ENCODE results near the gene PTCH2. TPM values are rescaled to one million over a fixed set of nuclear protein-coding genes. Genes with fewer than 3 reads are reported as not detected.

The PTCH2 gene
- total RNA-seq, 1 donor from 2014 or later: not detected

GRCh38 chr1:44860891-44861425 lies 17.9 kb upstream of the PTCH2 start:
- Mint-ChIP-seq H3K36me3 (peaks cover 13% of the 10 kb centered on the region), H3K4me3 (no peak overlapping the region), H3K27me3 (ENCODE audit: insufficient read depth, low read depth) (no peaks in the 10 kb centered on the region), H3K9me3 (no peaks in the 10 kb centered on the region), H3K27ac (no peak overlapping the region), H3K4me1 (no peaks in the 10 kb centered on the region)
- Histone ChIP-seq H3K4me1 (no peaks in the 10 kb centered on the region), H4K20me1 (ENCODE audit: low read depth) (no peaks in the 10 kb centered on the region), H3K27me3 (no peaks in the 10 kb centered on the region), H3K36me3 (no peaks in the 10 kb centered on the region), H3F3A (ENCODE audit: low read depth) (no peaks in the 10 kb centered on the region), H2AFZ (replicated peaks) (no peak overlapping the region), H3K27ac (no peak overlapping the region), H3K9me3 (ENCODE audit: low read depth) (no peaks in the 10 kb centered on the region), H3K79me2 (ENCODE audit: low read depth) (no peaks in the 10 kb centered on the region), H3K4me3 (no peak overlapping the region), H3K4me2 (no peak overlapping the region), H3K9ac (no peak overlapping the region)
- no peak for DNase-seq (ENCODE audit: low spot score)
- TF ChIP-seq EZH2phosphoT487 (IDR thresholded peaks at IDR 0.05) (no peak), CTCF (IDR thresholded peaks at IDR 0.05) (no peak)

DNA sequence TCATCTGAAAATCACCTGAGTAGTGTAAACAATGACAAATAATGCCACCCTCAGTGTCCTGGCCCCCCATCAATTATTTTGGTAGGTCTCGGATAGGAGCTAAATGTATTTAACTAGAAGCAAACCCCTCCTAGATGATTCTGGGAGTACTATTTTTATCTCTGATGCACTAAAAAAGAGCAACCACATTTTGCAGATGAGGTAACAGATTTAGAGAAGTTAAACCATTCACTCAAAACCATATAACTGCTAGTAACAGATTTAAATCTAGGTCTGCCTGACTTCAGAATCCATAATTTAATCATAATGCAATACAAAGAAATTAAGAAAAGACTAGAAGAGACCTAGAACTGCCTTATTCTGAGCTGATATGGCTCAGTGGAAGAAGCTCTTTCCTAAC lies 17.3 kb upstream of the PTCH2 start:
- Mint-ChIP-seq H3K4me3 (no peak overlapping the region), H3K27me3 (ENCODE audit: insufficient read depth, low read depth) (no peaks in the 10 kb centered on the region), H3K27ac (no peak overlapping the region), H3K4me1 (no peaks in the 10 kb centered on the region), H3K36me3 (peaks cover 17% of the 10 kb centered on the region), H3K9me3 (no peaks in the 10 kb centered on the region)
- Histone ChIP-seq H3K4me1 (no peaks in the 10 kb centered on the region), H3K27me3 (no peaks in the 10 kb centered on the region), H3K9ac (no peak overlapping the region), H3K4me3 (no peak overlapping the region), H3K9me3 (ENCODE audit: low read depth) (no peaks in the 10 kb centered on the region), H3K4me2 (no peak overlapping the region), H2AFZ (replicated peaks) (no peak overlapping the region), H3K27ac (no peak overlapping the region), H3K79me2 (ENCODE audit: low read depth) (no peaks in the 10 kb centered on the region), H3K36me3 (no peaks in the 10 kb centered on the region), H3F3A (ENCODE audit: low read depth) (no peaks in the 10 kb centered on the region), H4K20me1 (ENCODE audit: low read depth) (no peaks in the 10 kb centered on the region)
- TF ChIP-seq CTCF (IDR thresholded peaks at IDR 0.05) (no peak), EZH2phosphoT487 (IDR thresholded peaks at IDR 0.05) (no peak), EZH2 (IDR thresholded peaks at IDR 0.05) (no peak)
- no peak for DNase-seq (ENCODE audit: low spot score)

- H3K27ac Mint-ChIP-seq: no peak overlapping the region
- TF ChIP-seq EZH2 (IDR thresholded peaks at IDR 0.05) (no peak), CTCF (IDR thresholded peaks at IDR 0.05) (no peak), EZH2phosphoT487 (IDR thresholded peaks at IDR 0.05) (no peak)
- no peak overlapping the region for H3K4me3 ChIP-seq
- no peaks in the 10 kb centered on the region for H3K79me2 ChIP-seq (ENCODE audit: low read depth)
- H2AFZ ChIP-seq (replicated peaks): no peak overlapping the region
- no peaks in the 10 kb centered on the region for H3K9me3 ChIP-seq (ENCODE audit: low read depth)
- no peaks in the 10 kb centered on the region for H4K20me1 ChIP-seq (ENCODE audit: low read depth)
- no peaks in the 10 kb centered on the region for H3K36me3 ChIP-seq
- H3K27me3 ChIP-seq: no peaks in the 10 kb centered on the region
- H3F3A ChIP-seq (ENCODE audit: low read depth): no peaks in the 10 kb centered on the region
- no peaks in the 10 kb centered on the region for H3K27me3 Mint-ChIP-seq (ENCODE audit: insufficient read depth, low read depth)
- no peak overlapping the region for H3K4me3 Mint-ChIP-seq
- DNase-seq (ENCODE audit: low spot score): no peak
- H3K27ac ChIP-seq: no peak overlapping the region
- H3K4me2 ChIP-seq: no peak overlapping the region
- H3K36me3 Mint-ChIP-seq: peaks cover 22% of the 10 kb centered on the region
- H3K4me1 Mint-ChIP-seq: no peaks in the 10 kb centered on the region
- H3K9ac ChIP-seq: no peak overlapping the region
- no peaks in the 10 kb centered on the region for H3K4me1 ChIP-seq
- H3K9me3 Mint-ChIP-seq: no peaks in the 10 kb centered on the region
Measured at GRCh38 chr1:44857446-44857845, 14.4 kb upstream of the PTCH2 start.

Data from neural progenitor cell (in vitro differentiated cells).